Panc1 (cell line): ENCODE results near the gene TCEAL6. TPM values are rescaled to one million over a fixed set of nuclear protein-coding genes. Genes with fewer than 3 reads are reported as not detected.
"Not testable (repeated sequence)": the region's sequence is repeated elsewhere in the genome, so short reads cannot be mapped to it uniquely, and the experiment has no call there.

ENCODE experiments used
- ATAC-seq: fragments of 200-7000 bp; cut with Tn5 transposase; 2 replicates; pipeline ENCODE4 v1.9.1; 2020; ENCODE audit warnings: mild to moderate bottlenecking, moderate library complexity
- BruUV-seq: library from RNA; stranded (reverse); fragments of 400-500 nt; replicated peaks from 2 replicates; lab custom pipeline; 2021; lab: Mats Ljungman, UMichigan
- CTCF ChIA-PET: fragments of 300-600 bp; sonication (Branson Sonifier 250); formaldehyde crosslinking; loops from one replicate; lab custom pipeline; 2022; ENCODE audit warnings: antibody characterized with exemption; lab: Charles Lee
- POLR2A ChIA-PET: fragments of 300-600 bp; sonication (Branson Sonifier 250); formaldehyde crosslinking; loops from one replicate; lab custom pipeline; 2022; ENCODE audit warnings: antibody characterized with exemption; lab: Charles Lee
- DNase-seq: peaks from one replicate; pipeline ENCODE4 v3.0.0-alpha.2; 2010; ENCODE audit warnings: low read depth, low spot score
- H3K27ac ChIP-seq: 2 replicates; pipeline ENCODE4 v1.5.1; 2011; ENCODE audit warnings: mild to moderate bottlenecking, low read length, inconsistent platforms
- H3K27me3 ChIP-seq: fragments of 200-500 bp; sonication (Bioruptor generic); 2 replicates; pipeline ENCODE4 v1.6.0; 2014; ENCODE audit warnings: low read length, inconsistent platforms; ENCODE audit not compliant: control insufficient read depth, insufficient read depth
- H3K36me3 ChIP-seq: fragments of 200-500 bp; sonication (Bioruptor generic); 2 replicates; pipeline ENCODE4 v1.5.1; 2014; ENCODE audit warnings: inconsistent platforms, mild to moderate bottlenecking, low read length, moderate library complexity; ENCODE audit not compliant: control insufficient read depth, insufficient read depth
- H3K4me1 ChIP-seq: 2 replicates; pipeline ENCODE4 v1.5.1; 2011; ENCODE audit warnings: inconsistent platforms, mild to moderate bottlenecking, low read length, moderate library complexity; ENCODE audit not compliant: control insufficient read depth, insufficient read depth
- H3K4me3 ChIP-seq, 2 experiments: 2 replicates each; pipeline ENCODE4 v1.5.1; 2011 to 2012; ENCODE audit warnings: low read depth in 2 of 2, low read length in 2 of 2, mild to moderate bottlenecking in 2 of 2, inconsistent platforms in 1 of 2, moderate library complexity in 1 of 2
- H3K9me3 ChIP-seq: fragments of 200-500 bp; sonication (Bioruptor generic); 2 replicates; pipeline ENCODE4 v1.5.1; 2014; ENCODE audit warnings: low read depth, mild to moderate bottlenecking, inconsistent platforms, low read length, moderate library complexity; ENCODE audit not compliant: control insufficient read depth, insufficient read depth
- CTCF ChIP-seq: fragments of 450-650 bp; IDR thresholded peaks from 2 replicates; pipeline ENCODE4 v1.5.1; 2017; ENCODE audit warnings: mild to moderate bottlenecking
- POLR2AphosphoS5 ChIP-seq: IDR thresholded peaks from 2 replicates; pipeline ENCODE4 v1.6.1; 2012; ENCODE audit warnings: mild to moderate bottlenecking, low read depth, low read length, moderate library complexity
- REST ChIP-seq, 2 experiments: IDR thresholded peaks; 2 replicates each; pipeline ENCODE4 v1.6.1; 2011 to 2012; ENCODE audit warnings: low read depth in 2 of 2, control low read depth in 1 of 2, low read length in 1 of 2, mild to moderate bottlenecking in 1 of 2, moderate library complexity in 1 of 2; ENCODE audit not compliant: insufficient read depth in 1 of 2
- SIN3A ChIP-seq: IDR thresholded peaks from 2 replicates; pipeline ENCODE4 v1.6.1; 2012; ENCODE audit warnings: low read depth, mild to moderate bottlenecking, low read length, moderate library complexity, borderline replicate concordance; ENCODE audit not compliant: insufficient read depth
- TCF7L2 ChIP-seq: IDR thresholded peaks from 2 replicates; pipeline ENCODE4 v1.6.1; 2011; ENCODE audit warnings: mild to moderate bottlenecking, low read depth, low read length, inconsistent platforms
- in situ Hi-C: cut with HindIII; loops from 2 replicates; pipeline ENCODE4 v1.10.0; 2016; ENCODE audit warnings: low sequenced_read_pairs, low pct_unique_long_range_greater_than_20kb
- intact Hi-C: fragments of 100-400 bp; cut with micrococcal nuclease; formaldehyde crosslinking; loops from one replicate; pipeline ENCODE4 v1.10.0; 2022; ENCODE audit not compliant: unreplicated experiment
- total RNA-seq: library from RNA; stranded (reverse); gene quantifications from one replicate; pipeline ENCODE4 v1.2.1, GENCODE V29; 2021; ENCODE audit not compliant: unreplicated experiment

The TCEAL6 gene
- total RNA-seq, 1 experiment from 2014 or later, result not detected

GRCh38 chrX:102140876-102141275 is 1.4 kb downstream of the TCEAL6 start:
- intact Hi-C loops, H3K27ac ChIP-seq, ATAC-seq, POLR2A ChIA-PET, H3K36me3 ChIP-seq, BruUV-seq, H3K4me3 ChIP-seq, H3K4me1 ChIP-seq, DNase-seq, H3K27me3 ChIP-seq, CTCF ChIA-PET, H3K9me3 ChIP-seq, in situ Hi-C loops: not testable (repeated sequence)

DNA sequence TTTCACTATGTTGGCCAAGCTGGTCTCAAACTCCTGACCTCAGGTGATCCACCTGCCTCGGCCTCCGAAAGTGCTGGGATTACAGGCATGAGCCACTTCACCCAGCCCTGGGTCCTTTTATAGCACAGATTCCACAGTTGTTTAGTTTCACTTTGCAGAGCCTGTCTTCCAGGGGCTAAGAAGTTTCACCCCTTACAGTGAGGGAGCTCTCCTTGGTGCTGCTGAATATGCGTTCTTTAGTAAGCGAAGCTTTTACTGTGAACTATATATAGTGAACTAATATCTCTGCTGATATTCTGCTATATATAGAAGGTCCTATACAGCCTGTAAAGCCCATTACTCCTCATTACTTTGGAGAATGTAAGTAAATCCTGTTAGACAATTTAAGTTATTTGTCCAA is 4.2 kb downstream of the TCEAL6 start:
- BruUV-seq, result no TSS peak
- TF ChIP-seq REST (IDR thresholded peaks at IDR 0.05; ENCODE audit: insufficient read depth in 1 of 2, low read depth in 2 of 2, low read length in 1 of 2), result peak in 1 of 2 experiments; percentile 61; a peak in 2 of 4 replicates
- TF ChIP-seq SIN3A, result no peak
- no peak for TF ChIP-seq TCF7L2
- no peaks in the 10 kb centered on the region for H3K9me3 ChIP-seq
- H3K36me3 ChIP-seq, result no peaks in the 10 kb centered on the region
- DNase-seq (no peak), ATAC-seq (no peak)
- H3K27me3 ChIP-seq, result peaks cover 2% of the 10 kb centered on the region; the same call in 1 of the 2 replicates
- H3K27ac ChIP-seq, result no peak overlapping the region
- in situ Hi-C loops, result no loop called here
- H3K4me1 ChIP-seq, result no peaks in the 10 kb centered on the region
- intact Hi-C loops, result no loop called here
- ChIA-PET POLR2A (no interaction called here), CTCF (no interaction called here)
- no peak overlapping the region for H3K4me3 ChIP-seq

DNA sequence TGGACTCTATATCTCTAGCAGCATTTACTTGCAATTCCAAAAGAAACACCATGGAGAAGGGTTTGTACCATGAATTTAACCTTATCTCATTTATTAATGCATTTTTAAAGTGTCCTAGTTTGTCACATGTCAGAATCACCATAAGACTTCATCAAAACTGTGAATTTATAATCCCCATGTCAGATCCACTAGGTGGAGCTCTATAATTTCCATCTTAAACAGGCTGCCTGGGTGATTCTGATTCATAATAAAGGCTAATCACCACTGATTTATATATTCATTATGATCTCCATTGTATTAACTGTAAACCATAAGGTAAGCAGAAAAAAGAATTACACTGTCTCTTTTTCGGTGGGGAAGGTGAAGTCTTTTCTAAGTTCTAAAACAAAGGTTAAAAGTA is 12.8 kb downstream of the TCEAL6 start:
- peaks cover 4% of the 10 kb centered on the region; the same call in 1 of the 2 replicates for H3K27me3 ChIP-seq
- ChIA-PET CTCF (no interaction called here), POLR2A (no interaction called here)
- no peaks in the 10 kb centered on the region for H3K9me3 ChIP-seq
- intact Hi-C loops (no loop called here), in situ Hi-C loops (no loop called here)
- no peak overlapping the region for H3K4me3 ChIP-seq
- H3K27ac ChIP-seq, result no peak overlapping the region
- no peaks in the 10 kb centered on the region for H3K4me1 ChIP-seq
- BruUV-seq, result no TSS peak
- no peaks in the 10 kb centered on the region for H3K36me3 ChIP-seq
- DNase-seq (no peak), ATAC-seq (no peak)
- TF ChIP-seq CTCF, result peak; percentile 54; the same call in 1 of the 2 replicates
- TF ChIP-seq SIN3A, result no peak
- TF ChIP-seq TCF7L2, result no peak
- no peak for TF ChIP-seq POLR2AphosphoS5
- TF ChIP-seq REST (IDR thresholded peaks at IDR 0.05; ENCODE audit: insufficient read depth in 1 of 2, low read depth in 2 of 2, low read length in 1 of 2), result no peak
